Measurements from ENCODE around the gene CRB1.
"Not testable (repeated sequence)": the region's sequence is repeated elsewhere in the genome, so short reads cannot be mapped to it uniquely, and the experiment has no call there.

Gene CRB1

GRCh38 chr1:197451381-197451780 is 183.3 kb downstream of the CRB1 start:
- DNase-seq (ENCODE audit: low spot score) (no peak), FAIRE-seq (no peak)

GRCh38 chr1:197453376-197454058 is 185.5 kb downstream of the CRB1 start:
- DNase-seq (ENCODE audit: low spot score), result no peak
- FAIRE-seq, result peak; percentile 85

- DNase-seq (ENCODE audit: low spot score), result no peak
- FAIRE-seq, result no peak
Measured at GRCh38 chr1:197462539-197462938, 194.5 kb downstream of the CRB1 start.

GRCh38 chr1:197463142-197463541 is 195.1 kb downstream of the CRB1 start:
- FAIRE-seq (no peak), DNase-seq (ENCODE audit: low spot score) (no peak)

GRCh38 chr1:197464044-197464443 is 196.0 kb downstream of the CRB1 start:
- no peak for FAIRE-seq
- DNase-seq (ENCODE audit: low spot score), result no peak

GRCh38 chr1:197465528-197466327 is 197.7 kb downstream of the CRB1 start:
- DNase-seq (ENCODE audit: low spot score) (no peak), FAIRE-seq (no peak)

- FAIRE-seq (no peak), DNase-seq (ENCODE audit: low spot score) (no peak)
Measured at GRCh38 chr1:197466813-197467212, 198.8 kb downstream of the CRB1 start.

- no peak for DNase-seq (ENCODE audit: low spot score)
- no peak for FAIRE-seq
Measured at GRCh38 chr1:197467881-197468280, 199.8 kb downstream of the CRB1 start.

GRCh38 chr1:197468543-197469175 is 200.6 kb downstream of the CRB1 start:
- FAIRE-seq, result no peak

GRCh38 chr1:197469620-197470210 is 201.7 kb downstream of the CRB1 start:
- FAIRE-seq (no peak), DNase-seq (ENCODE audit: low spot score) (no peak)

More at GRCh38 chr1:197468543-197469175, 200.6 kb downstream of the CRB1 start:
- no peak for DNase-seq (ENCODE audit: low spot score)

GRCh38 chr1:197470330-197470729 is 202.3 kb downstream of the CRB1 start:
- no peak for FAIRE-seq
- no peak for DNase-seq (ENCODE audit: low spot score)

GRCh38 chr1:197471248-197471985 is 203.4 kb downstream of the CRB1 start:
- FAIRE-seq (no peak), DNase-seq (ENCODE audit: low spot score) (no peak)

- no peak for FAIRE-seq
Measured at GRCh38 chr1:197472141-197472540, 204.1 kb downstream of the CRB1 start.

GRCh38 chr1:197480446-197480845 is 212.4 kb downstream of the CRB1 start:
- FAIRE-seq, result no peak
- no peak for DNase-seq (ENCODE audit: low spot score)

More at GRCh38 chr1:197472141-197472540, 204.1 kb downstream of the CRB1 start:
- no peak for DNase-seq (ENCODE audit: low spot score)

- DNase-seq (ENCODE audit: low spot score), result no peak
- FAIRE-seq, result no peak
Measured at GRCh38 chr1:197481101-197481500, 213.0 kb downstream of the CRB1 start.

- DNase-seq (ENCODE audit: low spot score) (no peak), FAIRE-seq (no peak)
Measured at GRCh38 chr1:197485790-197486189, 217.7 kb downstream of the CRB1 start.

- FAIRE-seq, result no peak
- no peak for DNase-seq (ENCODE audit: low spot score)
Measured at GRCh38 chr1:197486946-197487345, 218.9 kb downstream of the CRB1 start.

GRCh38 chr1:197491505-197491904 is 223.5 kb downstream of the CRB1 start:
- FAIRE-seq, result not testable (repeated sequence)

GRCh38 chr1:197496722-197497121 is 228.7 kb downstream of the CRB1 start:
- no peak for FAIRE-seq

More at GRCh38 chr1:197491505-197491904, 223.5 kb downstream of the CRB1 start:
- not testable (repeated sequence) for DNase-seq (ENCODE audit: low spot score)

GRCh38 chr1:197510691-197511378 is 242.8 kb downstream of the CRB1 start:
- no peak for FAIRE-seq
- DNase-seq (ENCODE audit: low spot score), result no peak

More at GRCh38 chr1:197496722-197497121, 228.7 kb downstream of the CRB1 start:
- DNase-seq (ENCODE audit: low spot score), result no peak

All from RCC 7860 (cell line).